ENCODE measurements around the gene IFNLR1.

IFNLR1 gene

DNA sequence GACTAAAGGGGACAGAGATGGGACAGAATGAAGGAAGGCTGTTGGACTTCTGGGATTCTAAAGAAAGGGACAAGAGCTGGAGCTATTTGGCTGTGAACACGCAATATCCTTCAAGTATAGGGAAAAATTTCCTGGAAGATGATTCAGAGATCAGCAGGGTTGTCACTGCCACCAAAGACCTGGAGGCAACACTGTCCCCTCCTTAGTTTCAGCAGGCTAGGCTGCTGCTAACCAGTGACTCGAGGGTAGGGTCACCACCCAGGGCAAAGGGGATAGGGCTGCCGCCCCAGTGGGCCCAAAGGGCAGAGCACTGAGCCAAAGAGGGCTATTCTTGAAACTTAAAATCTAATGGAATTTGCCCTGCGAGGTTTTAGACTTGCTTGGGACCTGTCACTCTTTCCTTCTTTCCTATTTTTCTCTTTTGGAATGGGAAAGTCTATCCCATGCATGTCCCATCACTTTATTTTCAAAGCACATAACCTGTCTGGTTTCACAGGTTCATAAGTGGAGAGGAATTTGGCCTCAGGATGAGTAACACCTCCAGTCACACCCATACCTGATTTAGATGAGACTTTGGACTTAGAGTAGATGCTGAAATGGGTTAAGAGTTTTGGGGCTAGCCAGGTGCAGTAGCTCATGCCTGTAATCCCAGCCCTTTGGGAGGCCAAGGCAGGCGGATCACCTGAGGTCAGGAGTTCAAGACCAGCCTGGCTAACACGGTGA lies 11.9 kb downstream of the IFNLR1 start:
- no peak for DNase-seq

DNA sequence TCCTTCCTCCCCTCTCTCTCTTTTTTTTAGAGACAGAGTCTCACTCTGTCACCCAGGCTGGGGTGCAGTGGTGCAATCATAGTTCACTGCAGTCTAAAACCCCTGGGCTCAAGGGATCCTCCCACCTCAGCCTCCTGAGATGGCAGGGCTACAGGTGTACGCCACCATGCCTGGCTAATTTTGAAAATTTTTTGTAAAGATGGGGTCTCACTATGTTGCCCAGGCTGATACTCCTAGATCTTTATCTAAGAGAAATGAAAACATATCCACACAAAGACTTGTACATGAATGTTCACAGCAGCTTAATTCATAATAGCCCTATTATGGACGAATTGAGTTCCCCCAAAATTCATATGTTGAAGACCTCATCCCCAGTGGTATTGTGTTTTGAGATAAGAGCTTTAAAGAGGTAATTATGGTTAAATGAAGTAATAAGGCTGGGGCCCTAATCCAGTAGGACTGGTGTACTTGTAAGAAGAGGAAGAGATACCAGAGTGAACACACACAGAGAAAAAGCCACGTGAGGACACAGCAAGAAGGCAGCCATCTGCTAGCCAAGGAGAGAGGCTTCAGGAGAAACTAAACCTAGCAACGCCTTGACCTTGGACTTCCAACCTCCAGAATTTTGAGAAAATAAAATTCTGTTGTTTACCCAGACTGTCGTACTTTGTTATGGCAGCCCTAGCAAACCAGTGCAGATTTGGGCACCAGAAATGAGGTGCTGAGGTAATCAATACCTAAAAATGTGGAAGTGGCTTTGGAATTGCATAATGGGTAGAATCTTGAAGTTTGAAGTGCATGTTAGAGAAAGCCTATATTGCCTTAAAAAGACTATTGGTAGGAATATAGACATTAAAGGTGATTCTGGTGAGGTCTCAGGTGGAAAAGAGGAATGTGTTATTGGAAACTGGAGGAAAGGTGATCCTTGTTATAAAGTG lies 13.2 kb downstream of the IFNLR1 start:
- DNase-seq = no peak

DNA sequence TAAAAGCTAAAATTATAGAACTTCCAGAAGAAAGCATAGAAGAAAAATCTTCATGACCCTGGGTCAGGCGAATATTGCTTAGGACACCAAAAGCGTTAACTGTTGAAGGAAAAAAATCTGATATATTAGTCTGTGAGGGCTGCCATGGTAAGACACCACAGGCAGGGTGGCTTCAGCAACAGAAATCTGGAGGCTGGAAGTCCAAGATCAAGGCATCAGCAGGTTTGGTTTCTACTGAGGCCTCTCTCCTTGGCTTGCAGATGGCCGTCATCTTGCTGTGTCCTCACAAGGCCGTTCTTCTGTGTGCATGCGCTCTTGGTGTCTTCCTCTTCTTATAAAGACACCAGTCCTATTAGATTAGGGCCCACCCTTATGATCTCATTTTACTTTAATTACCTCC lies 14.5 kb downstream of the IFNLR1 start:
- no peak for DNase-seq

DNA sequence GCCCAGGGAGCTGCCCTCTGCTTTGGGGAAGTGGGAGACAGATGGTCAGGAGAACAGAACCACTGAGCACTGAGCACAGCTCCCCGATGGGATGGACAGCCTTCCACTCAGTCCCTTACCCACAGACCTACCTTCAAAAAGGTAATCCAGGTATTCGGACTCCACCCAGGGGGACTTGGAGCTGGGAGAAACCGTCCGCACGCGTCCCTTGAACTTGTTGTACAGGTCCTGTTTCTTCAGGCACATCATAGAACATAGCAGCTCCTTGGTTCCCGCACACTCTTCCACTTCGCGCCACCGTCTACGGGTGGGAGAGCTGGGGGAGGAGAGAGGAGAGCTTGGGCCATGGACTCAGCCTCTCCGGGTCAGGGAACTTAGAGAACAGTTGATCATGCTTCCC lies 17.8 kb downstream of the IFNLR1 start:
- DNase-seq = no peak

DNA sequence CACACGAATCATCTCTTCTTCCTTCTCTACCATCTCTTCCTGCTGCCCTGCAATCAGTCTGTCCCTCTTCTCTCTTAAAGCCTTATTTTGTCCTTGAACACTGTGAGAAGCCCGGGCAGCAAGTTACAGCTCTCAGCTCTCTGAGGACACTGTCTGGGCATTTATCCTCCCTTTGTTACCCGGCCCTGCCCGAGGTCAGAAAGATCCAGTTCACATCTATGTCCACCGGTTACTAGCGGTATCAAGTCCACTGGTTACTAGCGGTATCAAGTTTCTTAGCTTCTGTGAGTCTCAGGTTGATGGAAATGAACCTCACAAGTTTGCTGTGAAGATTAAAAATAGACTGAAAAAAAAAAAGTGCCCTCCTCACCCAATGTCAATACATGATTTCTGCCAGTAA lies 18.8 kb downstream of the IFNLR1 start:
- DNase-seq = no peak

DNA sequence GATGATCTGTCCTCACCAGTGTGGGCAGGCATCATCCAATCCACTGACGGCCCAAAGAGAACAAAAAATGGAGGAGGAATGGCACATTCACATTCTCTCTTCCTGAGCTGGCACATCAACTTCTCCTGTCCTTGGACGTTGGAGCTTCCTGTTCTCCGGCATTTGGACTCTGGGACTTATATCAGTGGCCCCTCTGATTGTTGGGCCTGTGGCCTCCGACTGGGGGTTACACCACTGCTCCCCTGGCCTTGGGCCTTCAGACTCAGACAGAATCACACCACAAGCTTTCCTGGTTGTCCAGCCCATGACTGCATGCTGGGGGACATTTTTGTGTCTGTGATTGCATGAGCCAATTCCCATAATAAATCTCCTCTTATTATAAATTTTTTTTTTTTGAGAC lies 20.1 kb downstream of the IFNLR1 start:
- DNase-seq = no peak

DNA sequence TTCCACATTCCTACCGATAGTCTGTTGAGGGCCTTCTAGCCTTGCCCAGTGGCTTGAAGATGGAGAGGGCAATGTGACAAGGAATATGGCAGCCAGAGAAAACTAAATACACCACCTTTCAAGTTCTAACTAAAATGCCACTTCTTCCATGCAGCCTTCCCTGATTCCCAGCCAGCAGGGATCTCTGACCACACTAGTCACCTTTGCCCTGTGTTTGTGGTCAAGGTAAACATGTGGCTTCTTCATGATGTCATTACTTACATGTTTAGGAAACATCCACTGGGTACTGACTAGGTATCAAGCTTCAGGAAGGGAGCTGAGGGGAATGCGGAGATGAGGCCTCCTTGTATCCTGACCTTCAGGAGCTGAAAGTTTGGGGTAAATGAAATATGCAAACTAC lies 21.6 kb downstream of the IFNLR1 start:
- DNase-seq = no peak

DNA sequence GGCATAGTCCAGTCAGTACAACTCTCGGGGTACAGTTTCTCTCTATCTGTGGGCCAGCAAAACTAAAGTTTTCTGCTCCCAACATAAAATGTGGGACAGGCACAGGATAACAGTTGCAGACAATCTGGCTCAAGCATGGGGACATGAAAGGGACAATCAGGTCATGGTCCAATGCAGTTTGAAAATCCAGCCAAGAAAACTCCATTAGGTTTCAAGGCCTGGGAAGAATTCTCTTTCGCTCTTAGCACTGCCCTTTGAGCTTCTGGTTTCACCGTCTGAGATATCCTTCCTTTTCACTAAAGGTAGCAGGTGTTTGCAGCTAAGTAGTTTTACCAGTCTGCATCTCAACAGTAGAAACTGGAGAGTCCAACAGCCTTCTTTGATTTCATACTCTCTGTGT lies 23.1 kb downstream of the IFNLR1 start:
- DNase-seq = no peak

DNA sequence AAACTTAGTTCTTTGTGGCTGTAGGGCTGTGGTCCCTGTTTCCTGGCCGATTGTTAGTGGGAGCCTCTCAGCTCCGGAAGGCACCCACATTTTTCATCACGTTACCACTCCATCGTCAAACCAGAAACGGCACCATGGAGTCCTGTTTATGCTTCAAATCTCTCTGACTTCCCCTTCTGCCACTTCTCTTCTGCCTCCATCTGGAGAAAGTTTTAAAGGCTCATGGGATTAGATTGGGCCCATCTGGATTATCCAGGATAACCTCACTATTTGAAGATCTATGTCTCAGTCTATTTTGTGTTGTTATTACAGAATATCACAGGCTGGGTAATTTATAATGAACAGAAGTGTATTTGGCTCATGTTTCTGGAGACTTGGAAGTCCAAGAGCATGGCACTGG lies 24.9 kb downstream of the IFNLR1 start:
- DNase-seq = no peak

DNA sequence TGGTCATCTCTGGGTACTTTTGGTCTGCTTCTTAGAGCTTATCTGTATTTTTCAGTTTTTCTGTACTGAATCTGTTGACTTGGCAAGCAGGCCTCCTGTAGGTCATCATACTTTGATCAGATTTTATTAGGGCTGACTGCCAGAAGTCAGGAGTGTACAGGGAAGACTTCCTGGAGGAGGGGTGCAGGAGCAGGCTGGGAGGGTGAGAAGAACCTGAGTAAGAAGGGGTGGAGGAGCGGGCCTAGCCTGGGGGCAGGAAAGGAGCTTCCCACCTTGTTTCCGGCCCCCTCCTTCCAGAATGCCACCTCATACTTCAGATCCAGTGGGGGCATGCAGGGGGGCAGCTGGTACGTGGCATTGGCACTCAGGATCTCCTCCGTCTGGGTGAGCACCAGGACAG lies 25.8 kb downstream of the IFNLR1 start:
- no peak for DNase-seq

DNA sequence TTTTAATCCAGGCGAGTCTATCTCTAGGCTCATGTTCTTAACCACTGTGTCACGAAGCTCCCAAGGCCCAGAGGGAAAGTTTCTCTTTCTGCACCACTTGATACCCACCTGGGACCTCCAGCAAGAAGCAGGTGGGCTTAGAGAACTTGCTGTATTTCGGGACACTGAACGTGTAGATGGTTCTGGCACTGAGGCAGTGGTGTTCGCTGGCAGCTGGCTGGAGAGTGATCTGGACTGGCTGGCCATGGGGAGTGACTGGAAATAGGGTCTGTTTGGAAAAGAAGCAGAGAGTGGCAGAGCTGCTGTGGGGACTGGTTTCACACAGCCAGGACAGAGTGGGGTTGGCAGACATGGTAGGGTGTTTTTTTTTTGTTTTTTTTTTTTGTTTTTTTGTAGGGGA lies 27.7 kb downstream of the IFNLR1 start:
- no peak for DNase-seq

DNA sequence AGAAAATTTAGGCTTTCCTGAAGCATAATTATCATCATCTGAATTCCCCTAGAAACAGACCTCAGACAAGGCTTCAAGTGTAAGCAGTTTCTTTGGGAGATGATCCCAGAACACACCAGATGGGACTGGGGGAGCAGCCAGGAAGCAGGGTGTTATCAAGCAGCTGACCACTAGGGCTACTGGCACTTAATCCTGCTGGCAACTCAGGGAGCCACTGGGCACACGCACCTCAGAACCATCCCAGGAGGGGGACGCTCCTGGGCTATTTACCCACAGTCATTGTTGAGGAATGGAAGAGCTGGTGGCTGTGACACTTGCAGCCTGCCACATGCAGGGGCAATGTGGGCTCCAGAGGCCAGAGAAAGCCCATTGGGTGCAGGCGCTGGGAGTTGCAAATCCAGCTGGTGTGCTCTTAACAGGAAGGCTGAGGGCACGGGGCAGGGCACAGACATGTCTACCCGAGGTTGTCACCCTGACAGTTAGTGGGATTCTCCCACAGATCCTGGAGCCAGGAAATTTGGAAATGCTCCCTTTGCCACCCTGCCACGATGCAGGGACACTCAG lies 29.1 kb downstream of the IFNLR1 start:
- DNase-seq = no peak

DNA sequence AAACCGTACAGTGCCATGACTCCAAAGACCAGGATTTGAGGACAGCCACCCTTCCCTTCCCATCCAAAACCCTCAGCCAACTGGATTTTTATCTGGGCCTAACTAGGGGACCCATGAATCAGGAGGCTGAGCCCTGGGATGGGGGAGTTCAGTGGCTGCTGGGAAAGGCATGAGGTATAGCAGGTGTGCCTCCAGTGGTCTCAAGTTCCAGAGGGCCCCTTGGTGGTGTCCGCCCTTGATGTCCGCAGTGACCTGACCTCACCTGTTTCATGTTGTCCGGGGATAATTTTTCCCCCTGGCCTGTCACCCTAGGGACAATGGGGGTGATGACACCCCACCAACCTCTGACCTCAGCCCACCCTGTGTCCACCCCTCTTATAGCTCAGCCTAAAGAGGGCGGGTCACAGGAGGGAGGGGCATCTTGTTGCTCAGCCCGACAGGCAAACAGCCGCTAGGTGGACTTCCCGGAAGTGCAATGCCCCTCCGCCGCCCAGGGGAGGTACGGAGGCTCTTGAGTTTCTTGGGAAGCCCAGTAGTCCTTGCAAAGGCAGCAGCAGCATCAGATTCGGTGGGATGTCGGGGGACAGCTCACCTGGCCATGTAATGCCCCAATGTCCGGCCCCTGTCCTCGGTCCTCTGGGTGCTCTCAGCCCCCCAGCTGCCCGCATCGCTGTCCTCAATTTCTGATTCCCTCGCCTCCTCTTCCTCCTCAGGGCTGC lies 30.4 kb downstream of the IFNLR1 start:
- DNase-seq = no peak

DNA sequence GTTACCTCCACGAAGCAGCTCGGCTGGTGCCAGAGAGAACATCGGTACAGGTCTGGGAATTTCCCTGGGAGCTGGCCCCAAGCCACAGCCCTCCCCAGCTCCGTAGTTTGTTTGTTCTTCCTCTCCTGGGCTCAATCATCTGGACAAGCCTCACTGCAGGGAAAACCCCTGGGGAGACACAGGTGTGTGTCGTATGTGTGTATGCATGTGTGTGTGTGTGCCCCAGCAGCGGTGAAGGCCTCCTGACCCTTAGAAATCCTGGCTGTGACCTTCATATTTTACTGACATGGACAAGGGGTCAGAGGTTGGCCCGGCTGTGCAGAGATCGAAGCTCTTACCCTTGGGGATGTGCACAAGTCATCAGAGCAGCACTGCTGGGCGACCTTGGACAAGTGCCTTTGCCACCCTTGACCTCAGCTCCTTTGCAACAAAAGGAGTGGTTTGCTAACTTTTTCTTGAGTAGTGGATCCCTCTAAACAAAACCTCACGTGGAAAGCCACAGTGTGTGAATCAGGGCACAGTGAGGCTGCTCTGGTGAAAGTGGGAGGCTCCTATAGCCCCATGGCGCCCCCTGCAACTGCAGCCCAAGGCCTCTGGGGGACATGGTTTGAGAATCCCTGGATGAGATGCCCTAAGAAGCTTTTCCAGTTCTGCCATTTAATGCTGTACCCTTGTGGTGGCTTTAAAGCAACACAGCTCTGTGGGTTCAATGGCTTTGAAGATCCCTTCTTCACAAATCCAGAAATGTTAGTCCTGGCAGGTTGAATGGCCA lies 31.9 kb downstream of the IFNLR1 start:
- no peak for DNase-seq

DNA sequence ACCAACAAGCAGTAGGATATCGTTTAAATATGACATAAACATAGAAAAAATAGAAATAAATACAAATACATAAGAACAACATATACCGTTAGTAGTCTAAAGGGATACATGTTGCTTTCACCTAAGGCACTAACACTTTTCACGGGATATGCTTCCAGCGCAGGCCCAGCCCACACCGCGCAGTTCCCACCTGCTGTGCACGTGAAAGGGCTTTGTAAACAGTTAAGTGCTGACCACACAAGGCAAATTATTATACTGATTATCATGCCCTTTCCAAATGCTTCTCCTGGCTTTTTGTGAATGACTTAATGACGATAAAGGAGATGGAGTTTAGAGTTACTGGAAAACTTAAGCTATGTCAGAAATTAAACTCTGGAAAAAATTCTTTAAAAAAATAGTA lies 32.9 kb downstream of the IFNLR1 start:
- DNase-seq = no peak

DNA sequence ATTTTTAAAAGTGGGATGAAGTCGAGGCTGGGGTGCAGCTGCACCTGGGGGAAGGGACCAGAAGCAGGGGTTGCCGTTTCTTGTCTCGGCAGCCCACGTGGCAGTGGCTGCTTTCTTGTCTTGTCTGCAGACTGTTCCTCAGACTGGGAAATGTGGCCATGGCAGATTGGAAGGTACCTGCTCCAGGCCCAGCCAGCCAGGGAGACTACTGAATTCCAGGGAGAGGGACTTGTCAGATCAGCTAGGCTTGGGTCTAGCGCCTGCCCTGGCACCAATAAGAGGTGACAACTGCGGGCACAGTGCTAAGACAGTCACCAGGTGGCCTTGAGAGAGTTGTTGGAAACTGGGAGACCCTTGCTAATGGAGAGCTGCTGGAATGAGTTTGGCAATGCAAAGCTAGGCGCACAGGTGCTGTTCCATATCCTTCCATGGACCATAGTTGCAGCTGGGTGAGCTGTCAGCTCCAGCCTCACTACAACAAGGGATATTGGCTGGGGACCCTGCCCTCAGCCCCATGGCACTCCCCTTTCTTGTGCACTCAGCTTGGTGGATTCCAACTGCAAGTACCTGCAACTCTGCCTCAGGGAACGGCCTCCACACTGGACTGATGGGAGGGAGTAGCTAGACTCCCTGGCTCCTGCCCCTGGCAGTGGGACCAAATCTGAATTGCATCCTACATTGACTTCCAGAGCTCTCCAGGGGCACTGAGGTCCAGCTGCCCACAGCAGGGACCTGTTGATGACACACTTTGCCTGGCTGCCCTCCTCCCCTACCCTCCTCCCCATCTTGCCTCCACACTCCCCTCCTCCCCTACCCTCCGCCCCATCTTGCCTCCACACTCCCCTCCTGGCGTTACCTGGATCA lies 34.2 kb downstream of the IFNLR1 start:
- no peak for DNase-seq

DNA sequence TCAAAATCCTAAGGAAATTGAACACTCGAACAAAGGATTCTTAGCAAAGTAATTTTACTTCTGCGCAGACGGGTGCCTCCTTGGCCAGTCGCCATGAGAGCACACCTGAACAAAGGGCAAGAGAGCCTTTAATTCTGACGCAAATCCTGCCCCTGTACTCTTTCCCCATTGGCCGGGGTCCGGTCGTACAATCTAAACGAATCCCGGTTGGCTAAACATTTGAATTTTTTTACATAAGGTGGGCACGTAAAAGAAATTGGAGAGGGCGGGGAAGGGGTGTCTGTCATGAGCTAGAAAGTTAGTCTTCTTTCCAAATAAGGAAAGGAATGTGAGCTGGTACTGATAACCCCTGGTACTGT lies 35.9 kb downstream of the IFNLR1 start:
- no peak for DNase-seq

DNA sequence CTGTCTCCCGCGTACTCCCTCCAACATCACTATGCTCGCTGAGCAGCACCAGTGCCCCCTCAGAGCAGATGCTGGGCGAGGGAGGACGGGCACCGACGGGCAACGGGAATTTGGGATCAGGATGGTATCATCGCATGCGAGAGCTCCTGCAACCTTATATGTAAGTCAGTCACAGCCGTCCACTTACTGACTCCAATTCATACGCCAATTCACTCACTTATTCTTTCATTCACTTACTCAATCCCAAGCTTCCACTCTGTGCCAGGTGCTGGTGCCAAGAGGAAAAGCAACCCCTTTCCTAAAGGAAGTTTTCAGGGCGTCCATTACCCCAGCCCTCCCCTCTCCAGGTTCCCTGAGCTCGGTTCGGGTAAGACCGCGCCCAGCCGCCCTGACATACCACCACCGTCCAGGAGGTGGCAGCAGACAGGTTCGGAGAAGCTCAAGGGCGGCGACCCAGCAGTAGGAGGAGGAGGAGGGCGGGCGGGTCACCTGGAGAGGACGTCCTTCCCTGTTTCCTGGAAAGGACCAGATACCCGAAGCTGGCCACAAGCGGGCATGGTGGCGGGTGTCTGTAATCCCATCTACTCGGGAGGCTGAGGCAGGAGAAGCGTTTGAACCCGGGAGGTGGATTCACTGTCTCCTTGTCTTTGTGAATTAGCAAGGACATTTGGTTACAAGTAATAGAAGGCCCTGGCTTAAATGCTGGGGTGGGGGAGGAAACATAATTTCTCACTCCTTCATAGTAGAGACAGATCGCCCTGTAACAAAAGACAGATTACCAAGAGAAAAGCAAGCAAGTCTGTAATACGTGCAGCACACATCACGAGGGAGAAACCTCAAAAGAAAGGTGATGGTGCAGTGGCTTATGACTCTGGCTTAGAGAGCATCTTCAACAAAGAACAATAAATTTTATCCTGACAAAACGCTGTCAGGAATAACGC lies 36.6 kb downstream of the IFNLR1 start:
- DNase-seq = peak; percentile 50

DNA sequence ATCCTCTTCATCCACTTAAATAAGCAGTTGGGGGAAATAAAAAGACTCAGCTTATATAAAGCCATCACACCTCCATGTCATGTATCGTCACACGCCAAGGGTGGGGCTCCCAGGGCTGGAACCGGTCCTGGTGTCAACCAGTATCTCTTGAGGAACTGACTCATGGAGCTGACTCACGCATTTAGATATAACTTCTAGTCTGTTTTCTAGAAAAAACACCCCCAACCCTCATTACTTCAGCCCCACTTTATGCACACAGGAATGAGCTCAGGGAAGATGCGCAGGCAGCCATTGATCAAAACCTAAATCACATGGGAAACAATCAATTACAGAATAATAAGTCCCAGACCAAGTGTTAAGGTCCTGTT lies 37.2 kb downstream of the IFNLR1 start:
- no peak for DNase-seq

DNA sequence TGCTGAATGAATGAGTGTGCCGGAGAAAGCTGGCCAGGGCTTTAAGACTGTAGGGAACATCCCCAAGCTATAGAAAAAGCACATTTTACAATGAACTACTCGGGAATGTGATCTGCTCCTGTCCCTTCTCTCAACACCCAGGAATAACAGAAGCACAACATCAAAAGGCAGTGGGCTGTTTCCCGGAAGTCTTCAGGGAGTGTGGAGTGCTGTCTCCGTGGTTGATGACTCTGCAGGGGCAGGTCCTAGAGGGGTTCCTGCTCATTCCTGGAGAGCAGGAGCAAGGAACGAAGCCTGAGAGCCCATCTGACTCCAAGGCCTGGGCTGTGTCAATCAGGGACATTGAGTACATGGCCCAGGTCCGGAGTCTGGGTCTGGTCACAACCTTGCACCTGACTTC lies 39.3 kb downstream of the IFNLR1 start:
- DNase-seq = no peak

DNA sequence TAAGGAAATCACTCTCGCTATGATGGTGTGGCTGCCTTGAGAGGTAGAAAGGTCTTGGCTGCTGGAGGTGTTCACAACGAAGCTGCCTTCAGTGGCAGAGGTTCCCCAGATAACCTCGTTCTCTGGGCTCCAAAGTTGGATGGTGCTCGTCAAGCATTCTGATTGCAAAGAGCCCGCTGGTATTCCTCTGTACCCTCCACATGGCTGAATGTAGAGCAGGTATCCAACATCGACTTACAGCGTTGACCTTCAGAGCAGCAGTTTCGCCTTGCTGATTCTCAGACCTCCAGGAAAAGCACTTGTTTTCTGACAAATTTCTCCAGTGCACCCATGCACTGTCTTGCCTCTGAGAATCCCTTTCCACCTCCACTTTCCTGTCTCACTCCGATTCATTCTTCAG lies 39.9 kb downstream of the IFNLR1 start:
- DNase-seq = no peak
